IMR-90 (cell line): ENCODE measurements around the gene C2.

Source experiments
- MAFK ChIP-seq: IDR thresholded peaks from 2 replicates; pipeline ENCODE4 v1.6.1; 2012; ENCODE audit warnings: low read depth, low read length, improper control_type of control experiment
- SMC3 ChIP-seq: fragments of 150-350 bp; IDR thresholded peaks from 2 replicates; pipeline ENCODE4 v1.6.1; 2016; ENCODE audit warnings: low read depth, mild to moderate bottlenecking, antibody characterized with exemption, low read length, moderate library complexity

GRCh38 chr6:31880616-31881015 is 46.9 kb upstream of the C2 start:
- no peak for TF ChIP-seq SMC3
- no peak for TF ChIP-seq MAFK
